GM18868 (cell line): ENCODE results near the gene LLGL2.

Source experiments
- ATAC-seq: cut with Tn5 transposase; IDR thresholded peaks from one replicate; pipeline ENCODE4 v1.9.1; 2021; ENCODE audit warnings: mild to moderate bottlenecking, moderate library complexity; ENCODE audit not compliant: unreplicated experiment

Gene LLGL2

GRCh38 chr17:75490953-75491649, 34.4 kb upstream of the LLGL2 start:
- ATAC-seq = no peak

GRCh38 chr17:75491680-75492079, 33.8 kb upstream of the LLGL2 start:
- no peak for ATAC-seq

GRCh38 chr17:75492555-75493168, 32.8 kb upstream of the LLGL2 start:
- no peak for ATAC-seq

GRCh38 chr17:75493476-75494129, 31.9 kb upstream of the LLGL2 start:
- no peak for ATAC-seq

- ATAC-seq = no peak
Observed at GRCh38 chr17:75494326-75494877, 31.1 kb upstream of the LLGL2 start.

DNA sequence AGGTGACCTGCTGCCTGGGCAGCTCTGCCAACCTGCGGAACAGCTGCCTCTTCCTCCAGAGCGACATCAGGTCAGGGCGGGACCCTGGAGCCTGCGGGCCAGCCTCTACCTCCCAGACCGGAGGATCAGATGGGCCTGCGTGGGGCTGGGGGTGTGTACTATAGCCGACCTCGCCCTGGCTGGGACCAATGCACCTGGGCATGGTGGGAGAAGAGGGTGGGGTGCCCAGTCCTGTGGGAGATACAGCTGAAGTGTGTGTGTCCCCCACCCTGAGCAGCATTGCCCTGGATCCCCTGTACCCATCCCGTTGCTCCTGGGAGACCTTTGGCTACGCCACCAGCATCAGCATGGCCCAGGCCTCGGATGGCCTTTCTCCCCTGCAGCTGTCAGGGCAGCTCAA, 29.5 kb upstream of the LLGL2 start:
- ATAC-seq = no peak

GRCh38 chr17:75498039-75498725, 27.3 kb upstream of the LLGL2 start:
- no peak for ATAC-seq

GRCh38 chr17:75498726-75499213, 26.7 kb upstream of the LLGL2 start:
- no peak for ATAC-seq

DNA sequence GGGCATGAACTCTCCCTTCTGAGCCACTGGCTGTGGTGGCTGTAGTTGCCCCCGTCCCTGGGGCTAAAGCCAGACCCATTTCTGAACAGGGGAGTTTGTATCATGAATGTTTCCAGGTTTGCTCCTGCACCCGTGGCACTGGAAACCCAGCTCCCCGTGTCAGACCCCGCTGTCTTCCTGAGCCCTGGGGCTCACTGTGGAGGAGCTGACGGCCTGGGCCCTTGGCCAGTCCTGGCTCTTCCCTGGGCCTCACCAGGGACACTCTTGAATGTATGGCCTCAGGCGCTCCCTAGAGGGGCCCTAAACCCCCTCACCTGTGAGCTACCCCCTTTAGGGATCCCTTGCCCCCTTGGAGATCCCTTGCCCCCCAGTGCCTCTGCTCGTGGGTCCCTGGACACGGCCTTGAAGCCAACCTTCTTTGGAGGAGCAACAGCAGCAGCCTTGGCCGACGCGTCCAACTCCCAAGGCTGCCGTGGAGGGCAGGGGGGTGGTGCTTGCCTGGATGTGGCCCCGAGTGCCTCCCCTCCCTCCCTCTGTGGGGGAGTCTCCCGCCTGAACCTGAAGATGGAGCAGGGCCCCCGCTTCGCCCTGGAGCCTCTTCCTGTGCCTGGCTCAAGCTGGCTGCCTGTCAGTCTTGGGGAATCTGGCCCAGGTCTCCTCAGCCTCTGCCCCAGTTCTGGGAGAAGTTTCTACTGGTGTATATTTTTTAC, 26.0 kb upstream of the LLGL2 start:
- no peak for ATAC-seq

- ATAC-seq = no peak
Observed at GRCh38 chr17:75500419-75501216, 24.9 kb upstream of the LLGL2 start.

DNA sequence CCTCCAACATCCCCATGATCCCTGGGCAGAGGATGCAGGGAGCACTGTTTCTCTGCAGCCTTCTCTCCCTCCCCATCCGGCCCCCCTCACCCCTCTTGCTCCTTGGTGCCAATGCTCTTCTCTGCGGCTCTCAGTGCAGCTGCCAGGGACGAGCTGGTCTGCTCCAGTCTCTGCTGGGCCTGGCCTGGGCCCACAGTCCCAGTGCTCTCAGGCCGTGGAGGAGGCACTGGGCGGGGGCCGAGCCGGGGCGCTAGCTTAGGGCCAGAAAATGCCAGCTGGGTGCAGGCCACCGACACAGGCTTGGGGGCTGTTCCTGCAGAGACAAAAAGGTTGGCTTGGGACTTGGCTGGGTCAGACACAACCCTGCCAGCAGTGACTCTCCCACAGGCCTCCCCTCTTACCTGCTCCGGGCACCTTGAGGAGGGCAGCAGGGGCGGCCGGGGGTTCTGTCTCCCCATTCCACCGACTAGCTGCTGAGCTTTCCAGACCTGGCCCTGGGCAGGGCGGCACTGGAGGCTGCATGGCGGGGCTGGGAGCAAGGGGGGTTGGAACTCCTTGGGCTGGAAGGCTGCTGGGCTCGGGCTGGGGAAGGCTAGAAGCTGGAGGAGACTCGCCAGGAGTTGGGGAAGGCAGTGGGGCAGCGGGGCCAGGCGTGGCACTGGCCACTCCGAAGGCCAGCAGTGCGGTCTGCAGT, 24.0 kb upstream of the LLGL2 start:
- no peak for ATAC-seq

GRCh38 chr17:75502072-75502720, 23.3 kb upstream of the LLGL2 start:
- no peak for ATAC-seq

DNA sequence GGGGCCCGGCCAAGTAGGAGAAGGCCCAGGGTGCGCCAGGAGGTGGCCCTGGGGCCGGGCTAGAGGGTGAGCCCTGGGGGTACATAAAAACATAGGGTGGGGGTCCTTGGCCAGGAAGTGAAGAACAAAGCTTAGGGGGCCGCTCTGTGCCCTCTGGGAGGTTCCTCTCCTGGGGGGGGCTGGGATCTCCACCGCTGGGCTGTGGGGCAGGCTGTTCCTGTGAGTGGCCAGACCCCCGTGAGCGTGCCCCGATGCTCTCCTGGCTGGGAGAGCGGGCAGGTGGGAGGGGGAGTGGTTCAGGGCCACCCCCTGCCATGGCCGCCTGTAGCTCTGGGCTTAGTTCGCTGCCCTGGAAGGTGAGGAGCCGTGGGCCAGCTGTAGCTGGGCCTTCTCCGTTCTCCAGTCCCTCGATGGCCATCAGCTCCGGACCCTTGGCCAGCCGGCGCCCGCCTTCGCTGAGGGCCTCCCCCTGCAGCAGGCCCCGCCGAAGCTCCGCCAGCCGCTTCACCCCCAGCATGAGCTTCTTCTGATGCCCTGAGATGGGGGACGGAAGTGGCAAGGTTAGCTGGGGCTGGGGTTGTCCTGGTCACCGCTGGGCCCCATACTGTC, 22.7 kb upstream of the LLGL2 start:
- ATAC-seq = no peak

DNA sequence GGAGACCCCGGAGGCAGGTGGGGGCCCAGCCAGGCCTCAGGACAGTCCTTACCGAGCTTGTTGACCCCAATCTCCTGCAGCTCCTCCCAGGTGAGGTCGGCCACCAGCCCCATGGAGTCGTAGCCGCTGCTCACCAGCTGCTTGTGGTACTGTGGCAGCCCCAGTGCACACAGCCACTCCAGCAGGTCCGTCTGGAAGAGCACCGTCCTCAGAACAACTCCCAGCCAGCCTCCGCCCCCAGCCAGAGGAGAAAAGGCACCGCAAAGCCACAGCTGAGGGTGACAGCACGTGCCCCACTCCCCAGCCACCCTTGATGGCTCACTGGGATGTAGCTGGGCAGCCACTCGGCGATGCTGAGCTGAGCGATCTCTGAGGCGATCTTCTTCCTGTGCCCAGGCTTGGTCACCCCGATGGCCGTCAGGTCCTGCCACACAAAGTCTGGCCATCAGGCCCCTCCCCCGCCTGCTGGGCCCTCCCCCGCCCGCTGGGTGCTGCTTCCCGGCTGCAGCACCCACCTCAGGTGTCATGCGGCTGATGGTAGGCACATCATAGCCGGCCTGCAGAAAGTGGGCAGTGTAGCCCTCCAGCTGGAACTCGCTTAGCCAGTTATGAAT, 22.1 kb upstream of the LLGL2 start:
- no peak for ATAC-seq

- ATAC-seq = no peak
Observed at GRCh38 chr17:75503976-75504346, 21.5 kb upstream of the LLGL2 start.

DNA sequence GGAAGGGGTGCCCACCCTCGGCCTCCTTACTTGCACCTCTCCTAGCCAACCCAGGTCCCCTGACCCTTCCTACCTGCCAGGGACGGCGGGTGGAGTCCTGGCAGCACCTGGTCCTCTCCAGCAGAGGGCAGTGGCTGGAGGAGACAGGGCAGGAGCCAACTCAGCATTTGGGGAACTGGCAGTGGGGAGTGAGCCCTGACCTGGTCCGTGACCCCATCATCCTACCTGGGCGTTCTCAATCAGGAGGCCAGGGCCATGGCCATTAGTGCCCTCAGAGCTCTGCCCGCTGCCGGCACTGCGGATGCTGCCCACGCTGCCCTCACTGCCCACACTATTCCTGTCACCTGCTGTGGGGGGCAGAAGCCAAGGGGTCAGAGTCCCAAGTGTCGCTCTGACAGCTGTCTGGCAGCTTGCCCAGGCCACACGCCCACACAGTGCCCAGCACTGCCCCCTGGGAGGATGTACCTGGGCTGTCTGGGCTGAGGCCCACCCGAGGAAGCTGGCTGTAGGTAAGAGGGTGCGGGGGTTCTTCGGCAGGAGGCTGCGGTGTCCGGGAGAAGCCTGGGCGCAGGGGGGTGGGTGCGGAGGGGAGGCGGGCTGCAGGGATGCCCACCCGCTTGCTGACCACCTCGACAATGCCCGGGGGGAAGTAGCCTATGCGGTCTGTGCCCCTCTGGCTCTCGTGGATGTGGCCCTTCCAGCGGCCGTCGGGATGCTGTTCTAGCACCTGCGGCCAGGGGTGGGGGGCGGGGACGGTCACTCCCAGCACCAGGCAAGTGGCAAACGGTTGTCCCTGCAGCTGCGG, 20.9 kb upstream of the LLGL2 start:
- no peak for ATAC-seq

DNA sequence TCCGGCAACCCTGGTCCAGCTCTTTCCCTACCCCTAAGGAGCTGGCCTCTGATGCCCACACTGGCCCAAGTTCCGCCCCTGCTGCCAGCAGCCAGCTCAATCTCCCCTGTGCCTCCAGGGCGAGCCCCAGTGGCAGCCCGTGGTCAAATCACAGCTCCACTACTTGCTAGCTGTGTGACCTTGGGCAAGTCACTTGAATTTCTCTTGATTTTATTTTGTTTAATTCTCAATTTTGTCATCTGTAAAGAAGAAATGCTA, 20.4 kb upstream of the LLGL2 start:
- no peak for ATAC-seq
